K562 (cell line): ENCODE measurements around the gene ZNF595. TPM values are rescaled to one million over a fixed set of nuclear protein-coding genes. Genes with fewer than 3 reads are reported as not detected.

Experiments used
- ATAC-seq: fragments of 200-7000 bp; cut with Tn5 transposase; 3 replicates; pipeline ENCODE4 v1.9.1; 2020; ENCODE audit warnings: moderate library complexity
- BruUV-seq: library from RNA; stranded (reverse); fragments of 400-500 nt; replicated peaks from 2 replicates; lab custom pipeline; 2021; lab: Mats Ljungman, UMichigan
- CTCF ChIA-PET: fragments of 300-600 bp; formaldehyde crosslinking; extraction: SDS; loops from one replicate; lab custom pipeline; 2021; ENCODE audit warnings: low intra/inter-chr PET ratio; lab: Yijun Ruan, JAX
- POLR2A ChIA-PET: fragments of 300-600, 350-650 bp; sonication (Branson Sonifier 250); formaldehyde crosslinking; extraction: SDS; loops from one replicate; lab custom pipeline; 2021; ENCODE audit warnings: antibody characterized with exemption, inconsistent platforms; lab: Yijun Ruan, JAX
- DNase-seq, 4 experiments: peaks; one replicate each; pipeline versions ENCODE4 v3.0.0 to v3.0.0-alpha.2; 2011 to 2018; ENCODE audit warnings: low spot score in 3 of 4, mixed read lengths in 3 of 4; ENCODE audit errors: extremely low read depth in 1 of 4
- FAIRE-seq: peaks from 2 replicates; lab custom pipeline; 2011; peaks lifted over from hg19 to GRCh38; lab: Jason Lieb, UNC
- H2AFZ ChIP-seq: 2 replicates; pipeline ENCODE4 v1.6.0; 2011; ENCODE audit warnings: low read depth, low read length, control low read depth, inconsistent platforms
- H3K27ac ChIP-seq: fragments of 200-600 bp; 3 replicates; pipeline ENCODE4 v1.8.0; 2011; ENCODE audit warnings: low read depth, mild to moderate bottlenecking, control low read depth, inconsistent platforms, low read length, moderate library complexity, mixed read lengths; ENCODE audit errors: extremely low read depth
- H3K27me3 ChIP-seq, 2 experiments: fragments of 300-600 bp in 1 of 2; 2 replicates in 1 of 2; 3 replicates in 1 of 2; pipeline versions ENCODE4 v1.6.0 to v1.8.0; 2011; ENCODE audit warnings: inconsistent platforms in 2 of 2, low read length in 2 of 2, mild to moderate bottlenecking in 1 of 2, mixed read lengths in 1 of 2, moderate library complexity in 1 of 2; ENCODE audit not compliant: control insufficient read depth in 2 of 2, insufficient read depth in 2 of 2
- H3K36me3 ChIP-seq: fragments of 300-600 bp; 3 replicates; pipeline ENCODE4 v1.8.0; 2011; ENCODE audit warnings: mild to moderate bottlenecking, low read length, inconsistent platforms; ENCODE audit not compliant: control insufficient read depth, insufficient read depth
- H3K4me1 ChIP-seq, 2 experiments: fragments of 200-600 bp in 1 of 2; replicated peaks in 1 of 2; 2 replicates in 1 of 2; 3 replicates in 1 of 2; pipeline versions ENCODE4 v1.5.1 to v1.8.0; 2011; ENCODE audit warnings: inconsistent platforms in 2 of 2, low read length in 2 of 2, mild to moderate bottlenecking in 1 of 2, mixed read lengths in 1 of 2, moderate library complexity in 1 of 2; ENCODE audit not compliant: control insufficient read depth in 2 of 2, insufficient read depth in 2 of 2
- H3K4me2 ChIP-seq: 2 replicates; pipeline ENCODE4 v1.6.1; 2011; ENCODE audit warnings: low read length, control low read depth, inconsistent platforms, mixed read lengths; ENCODE audit not compliant: insufficient read depth
- H3K4me3 ChIP-seq: fragments of 200-600 bp; sonication (generic), shearing (Covaris generic); 2 replicates; pipeline ENCODE4 v1.5.1; 2016; ENCODE audit warnings: control low read depth, inconsistent platforms
- H3K79me2 ChIP-seq: fragments of 200-600 bp; 3 replicates; pipeline ENCODE4 v1.8.0; 2011; ENCODE audit warnings: low read length, inconsistent platforms; ENCODE audit not compliant: control insufficient read depth, insufficient read depth
- H3K9ac ChIP-seq, 2 experiments: 2 replicates each; pipeline versions ENCODE4 v1.6.0 to v1.6.1; 2011; ENCODE audit warnings: low read depth in 2 of 2, low read length in 2 of 2, control low read depth in 1 of 2, inconsistent platforms in 1 of 2, mild to moderate bottlenecking in 1 of 2, mixed read lengths in 1 of 2; ENCODE audit not compliant: insufficient read depth in 1 of 2
- H3K9me1 ChIP-seq: one replicate; pipeline ENCODE4 v1.6.0; 2011; ENCODE audit warnings: inconsistent platforms, mild to moderate bottlenecking, low read length, moderate library complexity; ENCODE audit not compliant: control insufficient read depth, insufficient read depth
- H3K9me3 ChIP-seq: replicated peaks from 2 replicates; pipeline ENCODE4 v1.5.1; 2011; ENCODE audit warnings: low read depth, low read length, inconsistent platforms; ENCODE audit not compliant: control insufficient read depth, insufficient read depth
- H4K20me1 ChIP-seq: replicated peaks from 2 replicates; pipeline ENCODE4 v1.6.1; 2011; ENCODE audit warnings: low read length, inconsistent platforms, mixed read lengths; ENCODE audit not compliant: control insufficient read depth, insufficient read depth
- ESRRA ChIP-seq: fragments of 450-650 bp; IDR thresholded peaks from 2 replicates; pipeline ENCODE4 v1.6.1; 2014; ENCODE audit warnings: low read depth, mild to moderate bottlenecking, moderate library complexity, borderline replicate concordance
- ETV1 ChIP-seq: fragments of 450-650 bp; conservative IDR thresholded peaks from 2 replicates; pipeline ENCODE4 v1.6.1; 2016; ENCODE audit warnings: missing genetic modification characterization, control low read depth, low read depth, missing compliant biosample characterization
- GTF3C2 ChIP-seq: IDR thresholded peaks from 3 replicates; pipeline ENCODE4 v1.6.1; 2011; ENCODE audit warnings: borderline replicate concordance, mild to moderate bottlenecking, moderate library complexity; ENCODE audit not compliant: insufficient read length; ENCODE audit errors: extremely low read depth
- HMG20B ChIP-seq: fragments of 250-450 bp; sonication (Bioruptor Pico); IDR thresholded peaks from 2 replicates; pipeline ENCODE4 v1.5.0; 2021; ENCODE audit warnings: mild to moderate bottlenecking
- NKRF ChIP-seq: fragments of 450-650 bp; IDR thresholded peaks from 2 replicates; pipeline ENCODE4 v1.6.1; 2016; ENCODE audit warnings: borderline replicate concordance
- SETDB1 ChIP-seq: IDR thresholded peaks from one replicate; pipeline ENCODE4 v1.6.1; 2012; ENCODE audit warnings: low read length, control low read depth, inconsistent platforms
- TCF7L2 ChIP-seq: fragments of 150-350 bp; IDR thresholded peaks from 2 replicates; pipeline ENCODE4 v1.6.1; 2016; ENCODE audit warnings: low read depth, mild to moderate bottlenecking, low read length, moderate library complexity
- TSC22D4 ChIP-seq: fragments of 450-650 bp; IDR thresholded peaks from 2 replicates; pipeline ENCODE4 v1.6.1; 2016; ENCODE audit warnings: missing genetic modification characterization, missing biosample characterization, control low read depth
- ZEB2 ChIP-seq: fragments of 450-650 bp; IDR thresholded peaks from 2 replicates; pipeline ENCODE4 v1.6.1; 2016
- ZKSCAN8 ChIP-seq: fragments of 200-800 bp; sonication (Bioruptor generic); IDR thresholded peaks from 2 replicates; pipeline ENCODE4 v1.6.1; 2016; ENCODE audit warnings: missing genetic modification characterization, missing compliant biosample characterization
- ZNF398 ChIP-seq: fragments of 250-450 bp; sonication (Bioruptor Pico); IDR thresholded peaks from 2 replicates; pipeline ENCODE4 v1.8.0; 2021; ENCODE audit warnings: moderate library complexity, mild to moderate bottlenecking, inconsistent platforms
- ZNF75A ChIP-seq: fragments of 450-650 bp; formaldehyde crosslinking; IDR thresholded peaks from 2 replicates; pipeline ENCODE4 v1.4.0; 2020; ENCODE audit warnings: mild to moderate bottlenecking
- WGBS: fragments of 100-300 bp; shearing (Covaris generic); methylation state at CpG from one replicate; pipeline ENCODE4 v1.1.6; 2016; ENCODE audit warnings: low coverage, mixed read lengths; ENCODE audit not compliant: insufficient coverage; ENCODE audit errors: missing lambda C conversion rate; 5-methylcytosine and 5-hydroxymethylcytosine counted together
- in situ Hi-C: fragments of 300-500 bp; cut with MboI; formaldehyde crosslinking; loops from 4 replicates; pipeline ENCODE4 v1.15.0; 2018; ENCODE audit warnings: inconsistent platforms, mixed read lengths
- intact Hi-C: fragments of 100-400 bp; cut with micrococcal nuclease; formaldehyde crosslinking; loops from 2 replicates; pipeline ENCODE4 v1.14.2; 2022
- polyA plus RNA-seq, 8 experiments: library from polyadenylated mRNA; depleted of rRNA in 4 of 8; stranded (reverse) in 5 of 8; unstranded in 3 of 8; fragments of >200 nt; fragmentation: Nextera tagmentation in 2 of 8; fragmentation: Illumina TruSeq in 1 of 8; extraction: Ambion mirVana in 2 of 8; extraction: Trizol in 1 of 8; gene quantifications; 2 replicates each; pipeline versions ENCODE4 v1.2.1 to v1.2.3, GENCODE V29; 2011 to 2014; ENCODE audit warnings: inconsistent platforms in 1 of 8, missing spikeins in 1 of 8
- total RNA-seq, 7 experiments: library from RNA; depleted of rRNA in 6 of 7; stranded (reverse); fragments of >200 nt in 6 of 7; fragmentation: Illumina TruSeq in 2 of 7; extraction: Trizol in 2 of 7; gene quantifications; 2 replicates each; pipeline versions ENCODE4 v1.2.1 to v1.2.3, GENCODE V29; 2011 to 2021; ENCODE audit warnings: low replicate concordance in 1 of 7
- TF ChIP-seq, protein P1 (sequence below): fragments of 250-450 bp; sonication (Bioruptor Pico); IDR thresholded peaks from 2 replicates; pipeline ENCODE4 v1.5.0; 2021; ENCODE audit warnings: mild to moderate bottlenecking, borderline replicate concordance

The ZNF595 gene
- total and polyA plus RNA-seq, 9 of the 15 experiments (the other 6 are each of a cell fraction or from before 2014, with no cell fraction given) = 116 to 632 (median 237) TPM

DNA sequence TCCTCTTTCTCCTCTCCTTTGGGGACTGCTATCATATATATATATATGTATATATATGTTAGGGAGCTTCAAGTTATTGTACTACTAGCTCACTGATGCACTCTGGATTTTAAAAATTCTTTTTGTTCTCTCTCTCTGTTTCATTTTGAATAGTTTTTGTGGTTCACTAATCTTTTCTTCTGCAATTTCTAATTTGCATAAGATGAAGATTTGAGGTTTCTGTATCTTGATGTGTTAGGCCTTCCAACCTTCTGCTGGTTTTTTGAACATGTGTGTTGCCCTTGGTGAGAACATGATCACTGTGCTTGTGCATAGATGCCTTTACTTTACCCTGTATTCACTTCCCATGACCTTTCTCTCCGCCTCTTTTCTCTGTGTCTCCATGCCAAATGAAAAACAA, 63.4 kb downstream of the ZNF595 start (continued):
- no peak for TF ChIP-seq ESRRA
- no peak for TF ChIP-seq GTF3C2
- no peak for TF ChIP-seq TSC22D4
- TF ChIP-seq HMG20B (CRISPR knock-in tag) = no peak
- no peak for TF ChIP-seq ETV1
- TF ChIP-seq SETDB1 = no peak

GRCh38 chr4:120616-121015, 67.5 kb downstream of the ZNF595 start:
- CTCF ChIA-PET = no interaction called here
- DNase-seq (no peak), FAIRE-seq (no peak), ATAC-seq (no peak)
- Histone ChIP-seq H3K4me2 (no peak overlapping the region), H3K9ac (no peak overlapping the region), H2AFZ (no peak overlapping the region), H3K9me3 (peaks cover 18% of the 10 kb centered on the region), H3K79me2 (peaks cover 14% of the 10 kb centered on the region), H3K4me1 (peaks cover 0 to 6% of the 10 kb centered on the region in 2 experiments; a peak in 2 of 5 replicates), H3K27ac (no peak overlapping the region), H3K27me3 (no peaks in the 10 kb centered on the region), H3K9me1 (no peaks in the 10 kb centered on the region), H3K36me3 (peaks cover under 1% of the 10 kb centered on the region; the same call in 1 of the 3 replicates), H4K20me1 (no peaks in the 10 kb centered on the region; the same call in 1 of the 2 replicates), H3K4me3 (no peak overlapping the region)
- in situ Hi-C loops = no loop called here
- BruUV-seq = no TSS peak
- POLR2A ChIA-PET = no interaction called here
- WGBS = 1% methylated on average over 5 of the region's 5 CpGs
- intact Hi-C loops = no loop called here
- TF ChIP-seq, protein P1, sequence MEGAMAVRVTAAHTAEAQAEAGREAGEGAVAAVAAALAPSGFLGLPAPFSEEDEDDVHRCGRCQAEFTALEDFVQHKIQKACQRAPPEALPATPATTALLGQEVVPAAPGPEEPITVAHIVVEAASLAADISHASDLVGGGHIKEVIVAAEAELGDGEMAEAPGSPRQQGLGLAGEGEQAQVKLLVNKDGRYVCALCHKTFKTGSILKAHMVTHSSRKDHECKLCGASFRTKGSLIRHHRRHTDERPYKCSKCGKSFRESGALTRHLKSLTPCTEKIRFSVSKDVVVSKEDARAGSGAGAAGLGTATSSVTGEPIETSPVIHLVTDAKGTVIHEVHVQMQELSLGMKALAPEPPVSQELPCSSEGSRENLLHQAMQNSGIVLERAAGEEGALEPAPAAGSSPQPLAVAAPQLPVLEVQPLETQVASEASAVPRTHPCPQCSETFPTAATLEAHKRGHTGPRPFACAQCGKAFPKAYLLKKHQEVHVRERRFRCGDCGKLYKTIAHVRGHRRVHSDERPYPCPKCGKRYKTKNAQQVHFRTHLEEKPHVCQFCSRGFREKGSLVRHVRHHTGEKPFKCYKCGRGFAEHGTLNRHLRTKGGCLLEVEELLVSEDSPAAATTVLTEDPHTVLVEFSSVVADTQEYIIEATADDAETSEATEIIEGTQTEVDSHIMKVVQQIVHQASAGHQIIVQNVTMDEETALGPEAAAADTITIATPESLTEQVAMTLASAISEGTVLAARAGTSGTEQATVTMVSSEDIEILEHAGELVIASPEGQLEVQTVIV (CRISPR knock-in tag) = no peak
- TF ChIP-seq TCF7L2 (no peak), ZEB2 (no peak), ZNF75A (CRISPR knock-in tag) (no peak), ZKSCAN8 (no peak), ZNF398 (no peak), NKRF (no peak)
